K562 (cell line): ENCODE measurements around the gene KCTD17. TPM values are rescaled to one million over a fixed set of nuclear protein-coding genes. Genes with fewer than 3 reads are reported as not detected.

Experiments
- ATAC-seq: fragments of 200-7000 bp; cut with Tn5 transposase; 3 replicates; pipeline ENCODE4 v1.9.1; 2020; ENCODE audit warnings: moderate library complexity
- BruUV-seq: library from RNA; stranded (reverse); fragments of 400-500 nt; replicated peaks from 2 replicates; lab custom pipeline; 2021; lab: Mats Ljungman, UMichigan
- CTCF ChIA-PET: fragments of 300-600 bp; formaldehyde crosslinking; extraction: SDS; loops from one replicate; lab custom pipeline; 2021; ENCODE audit warnings: low intra/inter-chr PET ratio; lab: Yijun Ruan, JAX
- POLR2A ChIA-PET: fragments of 300-600, 350-650 bp; sonication (Branson Sonifier 250); formaldehyde crosslinking; extraction: SDS; loops from one replicate; lab custom pipeline; 2021; ENCODE audit warnings: antibody characterized with exemption, inconsistent platforms; lab: Yijun Ruan, JAX
- DNase-seq, 4 experiments: peaks; one replicate each; pipeline versions ENCODE4 v3.0.0 to v3.0.0-alpha.2; 2011 to 2018; ENCODE audit warnings: low spot score in 3 of 4, mixed read lengths in 3 of 4; ENCODE audit errors: extremely low read depth in 1 of 4
- FAIRE-seq: peaks from 2 replicates; lab custom pipeline; 2011; peaks lifted over from hg19 to GRCh38; lab: Jason Lieb, UNC
- H2AFZ ChIP-seq: 2 replicates; pipeline ENCODE4 v1.6.0; 2011; ENCODE audit warnings: low read depth, low read length, control low read depth, inconsistent platforms
- H3K27ac ChIP-seq: fragments of 200-600 bp; 3 replicates; pipeline ENCODE4 v1.8.0; 2011; ENCODE audit warnings: low read depth, mild to moderate bottlenecking, control low read depth, inconsistent platforms, low read length, moderate library complexity, mixed read lengths; ENCODE audit errors: extremely low read depth
- H3K27me3 ChIP-seq, 2 experiments: fragments of 300-600 bp in 1 of 2; 2 replicates in 1 of 2; 3 replicates in 1 of 2; pipeline versions ENCODE4 v1.6.0 to v1.8.0; 2011; ENCODE audit warnings: inconsistent platforms in 2 of 2, low read length in 2 of 2, mild to moderate bottlenecking in 1 of 2, mixed read lengths in 1 of 2, moderate library complexity in 1 of 2; ENCODE audit not compliant: control insufficient read depth in 2 of 2, insufficient read depth in 2 of 2
- H3K36me3 ChIP-seq: fragments of 300-600 bp; 3 replicates; pipeline ENCODE4 v1.8.0; 2011; ENCODE audit warnings: mild to moderate bottlenecking, low read length, inconsistent platforms; ENCODE audit not compliant: control insufficient read depth, insufficient read depth
- H3K4me1 ChIP-seq, 2 experiments: fragments of 200-600 bp in 1 of 2; replicated peaks in 1 of 2; 2 replicates in 1 of 2; 3 replicates in 1 of 2; pipeline versions ENCODE4 v1.5.1 to v1.8.0; 2011; ENCODE audit warnings: inconsistent platforms in 2 of 2, low read length in 2 of 2, mild to moderate bottlenecking in 1 of 2, mixed read lengths in 1 of 2, moderate library complexity in 1 of 2; ENCODE audit not compliant: control insufficient read depth in 2 of 2, insufficient read depth in 2 of 2
- H3K4me2 ChIP-seq: 2 replicates; pipeline ENCODE4 v1.6.1; 2011; ENCODE audit warnings: low read length, control low read depth, inconsistent platforms, mixed read lengths; ENCODE audit not compliant: insufficient read depth
- H3K4me3 ChIP-seq: fragments of 200-600 bp; sonication (generic), shearing (Covaris generic); 2 replicates; pipeline ENCODE4 v1.5.1; 2016; ENCODE audit warnings: control low read depth, inconsistent platforms
- H3K79me2 ChIP-seq: fragments of 200-600 bp; 3 replicates; pipeline ENCODE4 v1.8.0; 2011; ENCODE audit warnings: low read length, inconsistent platforms; ENCODE audit not compliant: control insufficient read depth, insufficient read depth
- H3K9ac ChIP-seq, 2 experiments: 2 replicates each; pipeline versions ENCODE4 v1.6.0 to v1.6.1; 2011; ENCODE audit warnings: low read depth in 2 of 2, low read length in 2 of 2, control low read depth in 1 of 2, inconsistent platforms in 1 of 2, mild to moderate bottlenecking in 1 of 2, mixed read lengths in 1 of 2; ENCODE audit not compliant: insufficient read depth in 1 of 2
- H3K9me1 ChIP-seq: one replicate; pipeline ENCODE4 v1.6.0; 2011; ENCODE audit warnings: inconsistent platforms, mild to moderate bottlenecking, low read length, moderate library complexity; ENCODE audit not compliant: control insufficient read depth, insufficient read depth
- H3K9me3 ChIP-seq: replicated peaks from 2 replicates; pipeline ENCODE4 v1.5.1; 2011; ENCODE audit warnings: low read depth, low read length, inconsistent platforms; ENCODE audit not compliant: control insufficient read depth, insufficient read depth
- H4K20me1 ChIP-seq: replicated peaks from 2 replicates; pipeline ENCODE4 v1.6.1; 2011; ENCODE audit warnings: low read length, inconsistent platforms, mixed read lengths; ENCODE audit not compliant: control insufficient read depth, insufficient read depth
- ATF7 ChIP-seq: fragments of 450-650 bp; IDR thresholded peaks from 2 replicates; pipeline ENCODE4 v1.7.1; 2014; ENCODE audit warnings: mild to moderate bottlenecking, moderate library complexity
- CREBBP ChIP-seq: IDR thresholded peaks from one replicate; pipeline ENCODE4 v1.6.1; 2012; ENCODE audit warnings: low read depth, mild to moderate bottlenecking, control low read depth, inconsistent platforms, low read length
- CSDE1 ChIP-seq, 2 experiments: fragments of 450-650 bp; IDR thresholded peaks; 2 replicates each; pipeline ENCODE4 v1.6.1; 2016; ENCODE audit warnings: mild to moderate bottlenecking in 1 of 2
- FIP1L1 ChIP-seq: fragments of 200-400 bp; formaldehyde crosslinking; IDR thresholded peaks from 2 replicates; pipeline ENCODE4 v1.6.1; 2018; ENCODE audit warnings: mild to moderate bottlenecking, low read depth, low read length; ENCODE audit not compliant: poor library complexity, severe bottlenecking
- KHSRP ChIP-seq: fragments of 450-650 bp; IDR thresholded peaks from 2 replicates; pipeline ENCODE4 v1.6.1; 2017
- MEIS2 ChIP-seq: fragments of 450-650 bp; IDR thresholded peaks from 2 replicates; pipeline ENCODE4 v1.6.1; 2014; ENCODE audit warnings: mild to moderate bottlenecking; ENCODE audit not compliant: partially characterized antibody
- RBM17 ChIP-seq: fragments of 200-400 bp; formaldehyde crosslinking; IDR thresholded peaks from 2 replicates; pipeline ENCODE4 v1.6.1; 2017; ENCODE audit warnings: low read depth, mild to moderate bottlenecking, low read length, borderline replicate concordance
- RBM34 ChIP-seq: fragments of 200-400 bp; formaldehyde crosslinking; IDR thresholded peaks from 2 replicates; pipeline ENCODE4 v1.6.1; 2018; ENCODE audit warnings: low read length, borderline replicate concordance; ENCODE audit not compliant: insufficient read depth
- RBM39 ChIP-seq: fragments of 200-400 bp; formaldehyde crosslinking; optimal IDR thresholded peaks from 2 replicates; pipeline ENCODE3; 2018; ENCODE audit warnings: low read depth, low read length
- THAP7 ChIP-seq: fragments of 250-450 bp; sonication (Bioruptor Pico); IDR thresholded peaks from 2 replicates; pipeline ENCODE4 v1.5.0; 2021
- XRCC5 ChIP-seq: fragments of 200-400 bp; formaldehyde crosslinking; IDR thresholded peaks from 2 replicates; pipeline ENCODE4 v1.6.1; 2017; ENCODE audit warnings: low read depth, mild to moderate bottlenecking, low read length
- ZBTB43 ChIP-seq: sonication (generic); formaldehyde crosslinking; IDR thresholded peaks from 2 replicates; pipeline ENCODE4 v1.8.0; 2023; ENCODE audit warnings: mild to moderate bottlenecking, missing genetic modification reagents
- ZNF41 ChIP-seq: fragments of 250-450 bp; sonication (Bioruptor Pico); conservative IDR thresholded peaks from 2 replicates; pipeline ENCODE4 v1.4.0; 2020; ENCODE audit warnings: mild to moderate bottlenecking
- WGBS: fragments of 100-300 bp; shearing (Covaris generic); methylation state at CpG from one replicate; pipeline ENCODE4 v1.1.6; 2016; ENCODE audit warnings: low coverage, mixed read lengths; ENCODE audit not compliant: insufficient coverage; ENCODE audit errors: missing lambda C conversion rate; 5-methylcytosine and 5-hydroxymethylcytosine counted together
- in situ Hi-C: fragments of 300-500 bp; cut with MboI; formaldehyde crosslinking; loops from 4 replicates; pipeline ENCODE4 v1.15.0; 2018; ENCODE audit warnings: inconsistent platforms, mixed read lengths
- intact Hi-C: fragments of 100-400 bp; cut with micrococcal nuclease; formaldehyde crosslinking; loops from 2 replicates; pipeline ENCODE4 v1.14.2; 2022
- polyA plus RNA-seq, 8 experiments: library from polyadenylated mRNA; depleted of rRNA in 4 of 8; stranded (reverse) in 5 of 8; unstranded in 3 of 8; fragments of >200 nt; fragmentation: Nextera tagmentation in 2 of 8; fragmentation: Illumina TruSeq in 1 of 8; extraction: Ambion mirVana in 2 of 8; extraction: Trizol in 1 of 8; gene quantifications; 2 replicates each; pipeline versions ENCODE4 v1.2.1 to v1.2.3, GENCODE V29; 2011 to 2014; ENCODE audit warnings: inconsistent platforms in 1 of 8, missing spikeins in 1 of 8
- total RNA-seq, 7 experiments: library from RNA; depleted of rRNA in 6 of 7; stranded (reverse); fragments of >200 nt in 6 of 7; fragmentation: Illumina TruSeq in 2 of 7; extraction: Trizol in 2 of 7; gene quantifications; 2 replicates each; pipeline versions ENCODE4 v1.2.1 to v1.2.3, GENCODE V29; 2011 to 2021; ENCODE audit warnings: low replicate concordance in 1 of 7
- TF ChIP-seq, protein P1 (sequence below): sonication (generic); formaldehyde crosslinking; IDR thresholded peaks from 2 replicates; pipeline ENCODE4 v1.8.0; 2022; ENCODE audit warnings: mild to moderate bottlenecking, missing genetic modification reagents

The KCTD17 gene
- total and polyA plus RNA-seq, 9 of the 15 experiments (the other 6 are each of a cell fraction or from before 2014, with no cell fraction given): 0.22 to 0.90 (median 0.49) TPM; not detected in 2

DNA sequence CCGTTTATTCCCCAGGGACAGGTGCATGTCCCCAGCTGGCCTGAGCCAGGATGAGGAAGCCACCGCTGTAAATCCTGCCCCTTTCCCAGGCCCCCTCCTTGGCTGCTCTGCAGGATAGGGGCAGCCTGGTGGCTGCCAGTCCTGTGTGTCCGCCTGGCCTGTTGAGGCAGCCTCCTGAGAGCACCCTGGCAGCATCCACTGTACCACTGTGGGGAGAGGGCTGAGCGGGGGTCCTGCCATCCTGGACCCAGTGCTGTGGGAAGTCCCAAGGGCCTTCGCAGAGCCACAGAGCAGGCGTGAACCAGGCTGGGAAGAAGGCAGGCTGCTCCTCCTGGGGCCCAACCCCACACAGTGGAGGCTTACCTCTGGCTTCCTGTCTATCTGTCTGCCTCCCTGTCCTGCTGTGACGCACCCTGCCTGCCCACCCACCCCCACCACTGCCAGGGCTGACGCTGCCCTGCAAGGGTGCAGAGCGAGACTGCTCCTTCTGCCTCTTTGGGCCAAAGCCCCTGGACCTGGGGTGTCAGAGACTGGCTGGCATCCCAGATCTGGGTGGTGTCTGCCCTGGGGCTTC, 8.4 kb downstream of the KCTD17 start:
- no peak for DNase-seq
- peaks cover 14 to 74% of the 10 kb centered on the region in 2 experiments; a peak in 4 of 5 replicates for H3K27me3 ChIP-seq
- WGBS: 0% methylated on average over 4 of the region's 9 CpGs
- no peak overlapping the region for H3K27ac ChIP-seq
- ATAC-seq: no peak
- no peaks in the 10 kb centered on the region; the same call in 1 of the 2 replicates for H4K20me1 ChIP-seq
- intact Hi-C loops (no loop called here), in situ Hi-C loops (no loop called here)
- no peaks in the 10 kb centered on the region for H3K36me3 ChIP-seq
- TF ChIP-seq, protein P1, sequence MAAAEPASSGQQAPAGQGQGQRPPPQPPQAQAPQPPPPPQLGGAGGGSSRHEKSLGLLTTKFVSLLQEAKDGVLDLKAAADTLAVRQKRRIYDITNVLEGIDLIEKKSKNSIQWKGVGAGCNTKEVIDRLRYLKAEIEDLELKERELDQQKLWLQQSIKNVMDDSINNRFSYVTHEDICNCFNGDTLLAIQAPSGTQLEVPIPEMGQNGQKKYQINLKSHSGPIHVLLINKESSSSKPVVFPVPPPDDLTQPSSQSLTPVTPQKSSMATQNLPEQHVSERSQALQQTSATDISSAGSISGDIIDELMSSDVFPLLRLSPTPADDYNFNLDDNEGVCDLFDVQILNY (CRISPR knock-in tag): no peak
- TF ChIP-seq ZNF41 (CRISPR knock-in tag) (no peak), RBM39 (no peak), THAP7 (CRISPR knock-in tag) (no peak), CREBBP (no peak), CSDE1 (IDR thresholded peaks at IDR 0.05) (no peak), MEIS2 (no peak), KHSRP (no peak), ATF7 (no peak), ZBTB43 (no peak), RBM34 (no peak), FIP1L1 (no peak), XRCC5 (no peak), RBM17 (no peak)
- no peaks in the 10 kb centered on the region for H3K79me2 ChIP-seq
- no peak overlapping the region for H3K4me3 ChIP-seq
- no TSS peak for BruUV-seq
- no peak overlapping the region for H3K4me2 ChIP-seq
- H3K9me1 ChIP-seq: no peaks in the 10 kb centered on the region
- H3K9me3 ChIP-seq: no peaks in the 10 kb centered on the region
- POLR2A ChIA-PET: no interaction called here
- no peak overlapping the region for H2AFZ ChIP-seq
- no peak overlapping the region for H3K9ac ChIP-seq
- CTCF ChIA-PET: no interaction called here
- no peak for FAIRE-seq
- H3K4me1 ChIP-seq: no peaks in the 10 kb centered on the region; a peak in 1 of 5 replicates
